GM12878 (cell line): ENCODE measurements around the gene KCTD2. TPM values are rescaled to one million over a fixed set of nuclear protein-coding genes. Genes with fewer than 3 reads are reported as not detected.

ENCODE experiments used
- BHLHE40 ChIP-seq, 2 experiments: fragments of 450-650 bp in 1 of 2; IDR thresholded peaks; 2 replicates each; pipeline ENCODE4 v1.6.1; 2011 to 2017; ENCODE audit warnings: low read depth in 2 of 2, borderline replicate concordance in 1 of 2, improper control_type of control experiment in 1 of 2, low read length in 1 of 2, mild to moderate bottlenecking in 1 of 2
- FOXM1 ChIP-seq: IDR thresholded peaks from 2 replicates; pipeline ENCODE4 v1.6.1; 2012; ENCODE audit warnings: low read depth, mild to moderate bottlenecking, inconsistent platforms, low read length, moderate library complexity
- PAX5 ChIP-seq: IDR thresholded peaks from 2 replicates; pipeline ENCODE4 v1.6.1; 2011; ENCODE audit warnings: low read depth, low read length, borderline replicate concordance
- polyA plus RNA-seq, 11 experiments: library from polyadenylated mRNA; depleted of rRNA in 4 of 11; unstranded in 6 of 11; stranded (reverse) in 5 of 11; fragments of >200 nt; fragmentation: Nextera tagmentation in 4 of 11; fragmentation: Illumina TruSeq in 1 of 11; extraction: Ambion mirVana in 4 of 11; extraction: Trizol in 1 of 11; gene quantifications; 1 replicate in 1 of 11; 2 replicates in 10 of 11; pipeline versions ENCODE4 v1.2.1 to v1.2.3, GENCODE V29; 2011 to 2016; ENCODE audit warnings: inconsistent platforms in 2 of 11, missing spikeins in 2 of 11, low read depth in 1 of 11
- total RNA-seq, 4 experiments: library from RNA; depleted of rRNA in 3 of 4; stranded (reverse); fragments of >200 nt in 3 of 4; fragmentation: Illumina TruSeq in 1 of 4; extraction: Trizol in 1 of 4; gene quantifications; 2 replicates each; pipeline versions ENCODE4 v1.2.1 to v1.2.3, GENCODE V29; 2013 to 2021
- TF ChIP-seq, protein P1 (sequence below): fragments of 450-650 bp; IDR thresholded peaks from 2 replicates; pipeline ENCODE4 v1.6.1; 2017; ENCODE audit warnings: mild to moderate bottlenecking, moderate library complexity

Gene KCTD2
- total and polyA plus RNA-seq, 10 of the 15 experiments (the other 5 are each of a cell fraction or from before 2014, with no cell fraction given) = 1.5 to 27.5 (median 13.7) TPM

DNA sequence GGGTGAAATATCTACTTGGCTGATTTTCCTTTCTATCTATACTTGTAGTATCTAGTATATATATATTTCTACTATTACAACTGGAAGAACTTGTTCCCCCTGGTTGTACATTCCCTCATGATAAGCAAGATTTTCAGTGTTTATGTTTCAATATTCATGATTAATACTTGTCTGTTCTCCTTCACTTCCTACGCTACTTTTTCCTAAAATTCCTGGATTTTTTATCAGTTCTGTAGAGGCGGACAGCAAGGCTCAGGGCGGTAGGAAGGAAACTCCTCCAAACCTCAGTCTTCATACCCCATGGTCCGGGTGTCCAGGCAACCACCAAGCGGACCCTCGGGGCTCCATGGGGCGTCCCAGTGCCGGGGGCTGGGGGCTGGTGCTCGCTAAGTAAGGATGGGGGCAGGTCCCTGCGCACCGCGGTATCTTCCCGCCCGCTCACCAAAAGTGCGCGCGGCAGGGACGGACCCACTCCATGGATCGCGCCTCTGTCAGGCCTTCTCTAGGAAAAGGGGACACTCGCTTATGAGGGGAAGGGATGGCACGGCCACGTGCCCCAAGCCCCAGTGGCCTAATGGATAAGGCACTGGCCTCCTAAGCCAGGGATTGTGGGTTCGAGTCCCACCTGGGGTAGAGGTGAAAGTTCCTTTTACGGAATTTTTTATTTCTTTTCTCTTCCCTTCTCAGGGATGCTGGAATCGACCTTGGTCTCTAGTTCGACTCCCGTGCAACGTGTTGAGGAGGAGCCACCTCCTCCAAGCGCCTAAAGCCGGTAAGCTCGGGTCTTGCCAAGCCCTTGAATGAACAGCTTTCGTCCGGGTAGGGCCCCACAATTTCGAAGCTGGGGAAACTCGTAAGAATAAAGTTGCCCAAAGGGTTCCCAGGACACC lies 13.4 kb upstream of the KCTD2 start (continued):
- TF ChIP-seq, protein P1, sequence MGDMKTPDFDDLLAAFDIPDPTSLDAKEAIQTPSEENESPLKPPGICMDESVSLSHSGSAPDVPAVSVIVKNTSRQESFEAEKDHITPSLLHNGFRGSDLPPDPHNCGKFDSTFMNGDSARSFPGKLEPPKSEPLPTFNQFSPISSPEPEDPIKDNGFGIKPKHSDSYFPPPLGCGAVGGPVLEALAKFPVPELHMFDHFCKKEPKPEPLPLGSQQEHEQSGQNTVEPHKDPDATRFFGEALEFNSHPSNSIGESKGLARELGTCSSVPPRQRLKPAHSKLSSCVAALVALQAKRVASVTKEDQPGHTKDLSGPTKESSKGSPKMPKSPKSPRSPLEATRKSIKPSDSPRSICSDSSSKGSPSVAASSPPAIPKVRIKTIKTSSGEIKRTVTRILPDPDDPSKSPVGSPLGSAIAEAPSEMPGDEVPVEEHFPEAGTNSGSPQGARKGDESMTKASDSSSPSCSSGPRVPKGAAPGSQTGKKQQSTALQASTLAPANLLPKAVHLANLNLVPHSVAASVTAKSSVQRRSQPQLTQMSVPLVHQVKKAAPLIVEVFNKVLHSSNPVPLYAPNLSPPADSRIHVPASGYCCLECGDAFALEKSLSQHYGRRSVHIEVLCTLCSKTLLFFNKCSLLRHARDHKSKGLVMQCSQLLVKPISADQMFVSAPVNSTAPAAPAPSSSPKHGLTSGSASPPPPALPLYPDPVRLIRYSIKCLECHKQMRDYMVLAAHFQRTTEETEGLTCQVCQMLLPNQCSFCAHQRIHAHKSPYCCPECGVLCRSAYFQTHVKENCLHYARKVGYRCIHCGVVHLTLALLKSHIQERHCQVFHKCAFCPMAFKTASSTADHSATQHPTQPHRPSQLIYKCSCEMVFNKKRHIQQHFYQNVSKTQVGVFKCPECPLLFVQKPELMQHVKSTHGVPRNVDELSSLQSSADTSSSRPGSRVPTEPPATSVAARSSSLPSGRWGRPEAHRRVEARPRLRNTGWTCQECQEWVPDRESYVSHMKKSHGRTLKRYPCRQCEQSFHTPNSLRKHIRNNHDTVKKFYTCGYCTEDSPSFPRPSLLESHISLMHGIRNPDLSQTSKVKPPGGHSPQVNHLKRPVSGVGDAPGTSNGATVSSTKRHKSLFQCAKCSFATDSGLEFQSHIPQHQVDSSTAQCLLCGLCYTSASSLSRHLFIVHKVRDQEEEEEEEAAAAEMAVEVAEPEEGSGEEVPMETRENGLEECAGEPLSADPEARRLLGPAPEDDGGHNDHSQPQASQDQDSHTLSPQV = no peak
- peak; percentile 82 to 92 for TF ChIP-seq BHLHE40 (IDR thresholded peaks at IDR 0.05; ENCODE audit: borderline replicate concordance in 1 of 2, low read depth in 2 of 2, low read length in 1 of 2)
- no peak for TF ChIP-seq FOXM1
- 0 out of 2 replicates have a peak, but pooled peaks have one; percentile 16 for TF ChIP-seq PAX5
